ENCODE measurements around the gene ARHGAP24.
"Not testable (repeated sequence)": the region's sequence is repeated elsewhere in the genome, so short reads cannot be mapped to it uniquely, and the experiment has no call there.

The ARHGAP24 gene

GRCh38 chr4:85970535-85970934 lies 495.6 kb downstream of the ARHGAP24 start:
- DNase-seq = no peak

GRCh38 chr4:85979276-85979675 lies 504.3 kb downstream of the ARHGAP24 start:
- no peak for DNase-seq

DNA sequence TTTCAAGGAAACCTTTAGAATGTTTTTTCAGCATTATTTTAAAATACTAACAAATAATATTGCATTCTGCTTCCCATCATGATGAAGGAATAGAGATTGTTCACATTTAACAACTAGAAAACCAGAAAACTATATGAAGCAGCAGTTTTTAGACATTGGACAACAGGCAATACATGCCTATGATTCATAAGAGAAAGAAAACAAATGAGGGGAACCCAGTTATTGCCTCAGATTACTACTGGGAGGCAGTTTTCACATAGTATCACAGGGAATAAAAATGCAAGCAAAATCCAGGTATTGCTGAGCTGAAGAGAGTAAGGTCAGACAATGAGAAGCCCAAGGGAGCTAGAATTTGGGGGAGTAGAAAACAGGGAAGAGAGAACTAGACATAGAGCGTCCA lies 511.3 kb downstream of the ARHGAP24 start:
- DNase-seq = no peak

DNA sequence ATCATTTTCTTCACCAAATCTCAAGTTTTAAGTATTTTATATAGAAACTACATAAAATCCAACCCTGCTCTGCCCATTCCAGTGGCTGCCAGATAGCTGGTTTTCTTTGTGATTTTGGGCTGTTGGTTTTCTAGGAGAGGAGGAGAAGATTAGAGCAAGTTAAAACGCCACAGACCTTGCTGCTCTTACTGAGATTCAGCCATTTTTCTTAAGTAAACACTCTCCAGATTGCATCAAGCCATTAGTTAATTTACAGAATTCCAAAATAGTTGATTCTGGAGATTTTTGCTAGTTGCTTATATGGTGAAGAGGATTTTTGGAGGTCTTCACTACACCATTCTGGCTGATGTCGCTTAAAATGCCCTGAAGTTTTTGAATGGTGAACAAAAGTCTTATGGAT lies 518.7 kb downstream of the ARHGAP24 start:
- DNase-seq = no peak

- no peak for DNase-seq
Measured at GRCh38 chr4:85994576-85994975, 519.6 kb downstream of the ARHGAP24 start.

DNA sequence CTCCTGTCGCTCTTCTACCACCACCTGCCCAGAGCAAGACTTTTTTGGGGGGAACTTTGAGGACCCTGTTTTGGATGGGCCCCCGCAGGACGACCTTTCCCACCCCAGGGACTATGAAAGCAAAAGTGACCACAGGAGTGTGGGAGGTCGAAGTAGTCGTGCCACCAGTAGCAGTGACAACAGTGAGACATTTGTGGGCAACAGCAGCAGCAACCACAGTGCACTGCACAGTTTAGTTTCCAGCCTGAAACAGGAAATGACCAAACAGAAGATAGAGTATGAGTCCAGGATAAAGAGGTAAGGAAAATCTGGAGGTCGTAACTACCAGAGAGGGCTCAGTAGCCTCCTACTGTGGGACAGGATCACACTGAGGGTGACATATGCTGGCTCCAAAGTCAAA lies 520.4 kb downstream of the ARHGAP24 start:
- no peak for DNase-seq

DNA sequence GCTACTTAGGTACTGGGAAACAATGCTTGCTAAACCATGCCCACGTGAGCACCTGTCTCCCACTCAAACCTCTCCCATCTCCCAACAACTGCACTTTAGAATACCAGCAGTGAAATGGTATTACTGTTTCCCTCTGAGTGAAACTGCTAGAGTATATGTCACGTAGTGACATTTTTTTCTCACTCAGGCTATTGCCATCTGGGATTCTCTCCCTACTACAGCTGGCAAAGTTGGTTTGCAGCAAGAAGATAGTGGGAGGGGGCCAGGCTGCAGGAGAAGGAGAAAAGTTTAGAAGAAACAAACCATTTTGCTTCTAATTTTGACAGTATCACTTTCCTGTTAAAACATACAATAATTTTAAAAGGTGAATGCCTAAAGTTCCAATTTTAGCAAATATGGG lies 526.6 kb downstream of the ARHGAP24 start:
- DNase-seq = no peak

DNA sequence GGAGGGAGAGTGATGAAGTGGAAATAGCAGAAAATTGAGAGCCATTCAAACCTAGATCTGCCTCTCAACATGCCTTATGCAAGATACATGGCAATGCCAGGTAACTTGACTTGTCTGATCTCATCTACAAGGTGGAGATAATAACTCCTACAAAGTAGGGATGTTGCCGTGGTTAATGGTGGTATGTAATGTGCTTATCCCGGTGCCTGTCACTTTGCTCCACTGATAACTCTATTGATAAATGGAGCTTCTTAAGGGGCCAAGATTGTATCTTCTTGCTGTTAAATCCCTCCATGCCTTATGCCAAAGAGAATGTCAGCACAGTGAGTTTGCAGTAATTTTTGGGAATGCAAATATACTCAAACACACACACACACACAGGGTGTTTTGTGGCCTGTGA lies 529.1 kb downstream of the ARHGAP24 start:
- no peak for DNase-seq

DNA sequence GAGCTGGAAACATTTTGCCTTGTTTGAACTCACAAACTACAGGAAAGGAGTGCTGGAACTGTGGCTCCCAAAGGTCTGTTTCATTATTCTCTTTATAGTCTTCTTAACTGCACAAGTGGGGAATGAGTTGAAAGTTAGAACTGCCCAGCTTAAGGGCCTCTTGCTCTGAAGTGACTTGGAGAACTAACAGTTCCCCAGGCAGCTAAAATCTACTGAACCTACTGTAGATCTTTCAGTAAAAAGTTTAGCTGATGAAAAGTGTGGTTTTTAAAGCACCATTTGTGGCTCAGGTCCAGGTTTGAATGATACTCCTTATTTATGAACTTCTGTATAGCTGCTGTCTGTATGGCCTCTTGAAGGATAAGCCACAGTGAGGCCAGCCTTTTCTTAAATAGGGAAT lies 531.1 kb downstream of the ARHGAP24 start:
- DNase-seq = no peak

DNA sequence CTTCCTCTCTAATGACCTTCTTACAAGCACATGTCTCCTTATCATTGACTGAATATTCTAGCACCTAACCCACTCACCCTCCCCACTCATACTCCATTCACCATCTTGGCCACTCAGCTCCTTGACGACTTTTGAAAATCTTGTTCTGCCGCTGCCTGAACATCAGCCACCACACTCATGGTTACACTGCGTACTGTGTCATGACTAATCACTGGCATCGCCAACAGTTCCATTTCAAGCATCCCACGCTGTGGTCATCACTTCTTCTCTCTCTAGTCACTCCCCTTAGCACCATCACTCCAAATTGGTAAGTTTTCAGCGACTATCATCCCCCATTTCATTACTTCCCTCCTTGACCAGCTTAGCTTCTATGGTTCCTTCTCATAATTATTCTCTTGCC lies 532.1 kb downstream of the ARHGAP24 start:
- DNase-seq = no peak

DNA sequence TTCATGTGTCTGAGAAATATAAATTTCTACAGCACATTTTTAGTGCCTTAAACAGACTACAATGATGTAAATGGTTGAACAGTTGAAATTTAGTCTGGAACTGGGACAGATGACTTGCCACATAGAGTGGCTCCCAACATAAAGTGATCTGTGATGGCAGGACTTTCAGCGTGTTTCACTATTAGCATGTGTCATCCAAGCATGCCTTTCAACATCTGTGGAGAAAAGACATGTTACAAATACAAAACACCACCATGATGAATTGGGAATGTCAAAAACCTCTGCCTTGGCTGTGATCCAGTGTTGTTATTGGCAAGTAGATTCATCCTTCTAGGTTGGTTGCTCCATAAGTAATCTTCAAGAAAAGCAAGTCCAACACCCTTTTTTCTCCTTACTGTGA lies 536.2 kb downstream of the ARHGAP24 start:
- DNase-seq = no peak

DNA sequence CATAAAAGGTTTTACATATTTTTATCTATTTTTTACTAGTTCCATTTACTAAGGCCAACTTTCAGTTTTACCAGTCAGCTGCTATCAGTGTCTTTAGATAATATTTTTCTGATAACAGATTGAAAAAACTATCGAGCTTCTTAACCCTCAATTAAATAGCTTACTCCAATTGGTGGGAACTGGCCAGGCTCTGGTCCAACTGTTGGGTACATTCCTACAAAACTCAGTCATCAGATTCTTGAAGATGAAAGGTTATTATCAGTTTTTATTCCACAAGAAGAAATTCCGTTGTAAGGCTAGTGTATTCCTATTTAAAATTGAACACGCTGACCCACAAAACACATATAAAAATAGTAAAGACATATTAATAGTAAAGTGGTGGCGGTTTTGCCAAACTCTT lies 538.7 kb downstream of the ARHGAP24 start:
- no peak for DNase-seq

DNA sequence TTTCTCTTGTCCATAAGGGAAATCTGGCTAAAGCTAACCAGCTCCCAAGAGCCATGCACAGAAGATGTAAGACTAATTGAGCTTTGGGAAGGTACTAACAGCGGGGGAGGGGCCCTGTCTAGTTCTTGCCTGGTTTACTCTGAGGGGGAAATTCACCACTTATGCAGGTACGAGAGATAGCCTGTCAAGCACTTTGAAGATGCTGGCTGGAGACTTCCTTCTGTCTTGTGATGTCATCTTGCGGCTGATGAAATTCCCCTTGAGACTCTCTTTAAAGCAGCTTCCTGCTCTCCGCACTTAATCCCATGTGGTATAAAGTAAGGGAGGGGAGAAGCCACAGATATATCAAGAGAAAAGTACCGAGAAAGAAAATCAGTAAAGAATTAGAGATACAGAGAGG lies 539.6 kb downstream of the ARHGAP24 start:
- no peak for DNase-seq

GRCh38 chr4:86015412-86016350 lies 540.7 kb downstream of the ARHGAP24 start:
- no peak for DNase-seq

- no peak for DNase-seq
Measured at GRCh38 chr4:86019362-86019761, 544.4 kb downstream of the ARHGAP24 start.

DNA sequence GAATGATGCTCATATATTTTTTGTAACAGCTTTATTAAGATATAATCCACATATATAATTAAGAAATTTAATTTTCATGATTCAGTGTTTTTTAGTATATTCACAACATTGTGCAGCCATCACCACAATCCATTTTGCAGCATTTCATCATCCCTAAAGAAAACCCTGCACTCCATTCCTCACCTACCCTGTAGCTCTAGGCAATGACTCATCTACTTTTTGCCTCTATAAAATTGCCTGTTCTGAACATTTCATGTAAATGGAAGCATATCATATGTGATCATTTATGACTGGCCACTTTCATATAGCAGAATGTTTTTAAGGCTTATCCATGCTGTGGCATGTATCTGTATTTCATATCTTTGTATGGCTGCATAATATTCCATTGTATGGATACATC lies 545.0 kb downstream of the ARHGAP24 start:
- DNase-seq = no peak

- DNase-seq = not testable (repeated sequence)
Measured at GRCh38 chr4:86021671-86022070, 546.7 kb downstream of the ARHGAP24 start.

- no peak for DNase-seq
Measured at GRCh38 chr4:86026720-86027119, 551.8 kb downstream of the ARHGAP24 start.

DNA sequence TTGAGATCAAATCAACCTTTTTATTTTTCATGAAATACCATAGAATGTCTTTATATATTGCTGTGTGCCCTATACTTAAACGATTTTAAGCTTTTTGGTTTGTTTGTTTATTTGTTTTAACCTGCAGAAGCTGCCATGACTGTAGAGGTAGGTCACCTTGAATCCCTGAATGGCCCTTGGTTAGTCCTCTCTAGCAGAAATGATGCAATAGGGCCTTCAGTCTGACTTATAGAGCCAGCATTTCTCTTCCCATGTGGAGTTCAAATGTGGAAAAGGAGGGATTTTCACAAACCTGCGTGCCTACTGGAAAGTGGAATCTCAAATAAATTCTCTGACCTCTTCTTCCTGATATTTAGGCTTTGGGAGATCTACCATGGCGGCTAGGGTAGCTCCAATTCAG lies 557.0 kb downstream of the ARHGAP24 start:
- DNase-seq = no peak

DNA sequence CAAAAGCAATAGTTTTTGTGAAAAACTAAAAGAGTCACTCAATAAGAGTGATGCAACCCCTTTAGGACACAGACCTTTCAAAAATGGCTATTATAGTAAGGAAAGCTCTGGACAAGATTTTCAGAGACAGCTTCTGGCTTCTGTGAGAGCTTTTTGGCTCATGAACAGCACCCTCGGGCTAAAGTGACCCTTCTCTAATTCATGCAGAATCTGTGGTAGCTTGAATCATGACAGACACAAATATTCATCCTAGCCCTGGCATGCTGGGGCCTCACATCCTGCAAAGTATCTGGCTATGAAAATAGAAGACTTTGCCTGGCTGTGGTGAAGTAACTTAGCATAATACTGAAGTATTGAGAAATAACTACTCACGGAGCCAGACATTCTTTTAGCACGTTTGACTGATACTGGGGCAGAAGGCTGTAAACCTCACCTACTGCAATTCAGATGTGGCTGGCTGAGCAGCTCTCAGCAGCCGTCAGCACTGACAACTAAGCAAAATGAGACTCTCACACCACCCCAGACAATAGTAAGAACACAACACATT lies 557.6 kb downstream of the ARHGAP24 start:
- no peak for DNase-seq

DNA sequence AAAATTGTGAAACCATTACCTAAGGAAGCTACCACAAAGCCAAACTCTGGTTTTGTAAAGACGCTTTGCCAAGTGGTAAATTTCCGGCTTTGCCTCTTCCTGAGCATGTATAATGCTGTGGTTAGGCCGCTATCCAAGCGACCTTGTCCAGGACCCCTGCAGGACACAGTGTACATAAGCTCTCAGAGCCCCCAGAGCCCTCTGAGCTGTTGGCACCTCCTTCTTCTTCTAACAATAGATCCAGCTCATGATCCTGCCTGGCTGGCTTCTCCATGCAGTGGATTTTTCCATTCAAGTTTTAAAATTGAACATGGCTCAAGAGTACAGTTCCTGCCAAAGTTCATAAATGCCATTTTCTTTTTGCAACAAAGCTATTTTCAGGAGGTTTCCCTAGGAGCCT lies 558.2 kb downstream of the ARHGAP24 start:
- no peak for DNase-seq

DNA sequence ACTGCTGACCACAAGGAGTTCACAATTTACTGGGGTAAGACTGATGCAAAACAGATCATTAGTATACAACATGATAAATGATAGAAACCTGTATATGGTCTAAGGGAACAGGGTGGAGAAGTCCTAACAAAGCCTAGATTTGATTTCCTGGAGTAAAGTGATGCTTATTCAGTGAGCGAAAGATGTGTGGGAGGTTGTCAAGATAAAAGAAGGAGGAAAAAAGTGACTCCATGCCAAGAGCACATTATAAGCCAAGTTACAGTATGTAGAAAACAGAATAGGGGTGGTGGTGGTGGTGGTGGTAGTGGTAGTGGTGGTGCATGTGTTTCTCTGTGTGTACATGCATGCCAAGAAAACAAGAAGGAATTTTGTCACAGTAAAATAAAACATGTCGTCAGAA lies 559.7 kb downstream of the ARHGAP24 start:
- DNase-seq = no peak

DNA sequence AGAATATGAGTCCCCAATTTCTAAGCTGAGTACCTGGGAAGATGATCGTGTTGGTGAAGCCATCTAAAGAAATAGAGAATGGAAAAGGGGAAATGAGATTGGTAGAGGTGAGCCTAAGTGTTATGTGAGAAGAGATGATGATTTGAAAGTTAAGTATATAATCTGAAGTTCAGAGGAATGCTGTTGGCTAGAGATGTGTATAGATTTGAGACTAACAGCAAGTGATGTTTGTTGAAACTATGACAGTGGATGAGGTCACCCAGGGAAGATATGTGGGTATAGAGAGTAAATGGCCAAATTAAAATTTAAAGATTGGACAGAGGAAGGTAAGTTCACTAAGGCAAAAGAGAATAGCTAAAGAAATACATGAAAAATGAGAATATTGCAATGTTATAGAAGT lies 560.7 kb downstream of the ARHGAP24 start:
- DNase-seq = no peak

GRCh38 chr4:86036736-86037135 lies 561.8 kb downstream of the ARHGAP24 start:
- no peak for DNase-seq

- DNase-seq = no peak
Measured at GRCh38 chr4:86038037-86038436, 563.1 kb downstream of the ARHGAP24 start.
